GM23248 (cell line): ENCODE data around the gene OR2J2. TPM values are rescaled to one million over a fixed set of nuclear protein-coding genes. Genes with fewer than 3 reads are reported as not detected.
"Not testable (repeated sequence)": the region's sequence is repeated elsewhere in the genome, so short reads cannot be mapped to it uniquely, and the experiment has no call there.

Source experiments
- DNase-seq: peaks from one replicate; pipeline ENCODE4 v3.0.0-alpha.2; 2015
- H2AFZ ChIP-seq: fragments of 200-600 bp; sonication (generic); 2 replicates; pipeline ENCODE4 v1.6.1; 2016; ENCODE audit warnings: antibody characterized with exemption
- H3F3A ChIP-seq: fragments of 200-600 bp; sonication (generic); 2 replicates; pipeline ENCODE4 v1.6.1; 2016; ENCODE audit warnings: mild to moderate bottlenecking, antibody characterized with exemption, mixed run types; ENCODE audit not compliant: insufficient read depth
- H3K27ac ChIP-seq: fragments of 200-600 bp; sonication (generic); 2 replicates; pipeline ENCODE4 v1.5.1; 2016; ENCODE audit warnings: mild to moderate bottlenecking
- H3K27me3 ChIP-seq: fragments of 200-600 bp; sonication (generic); replicated peaks from 2 replicates; pipeline ENCODE4 v1.6.1; 2016; ENCODE audit warnings: mild to moderate bottlenecking; ENCODE audit not compliant: insufficient read depth
- H3K36me3 ChIP-seq: fragments of 200-600 bp; sonication (generic); 2 replicates; pipeline ENCODE4 v1.6.1; 2016; ENCODE audit warnings: low read depth, mild to moderate bottlenecking
- H3K4me1 ChIP-seq: fragments of 200-600 bp; sonication (generic); 2 replicates; pipeline ENCODE4 v1.6.1; 2016; ENCODE audit warnings: mild to moderate bottlenecking; ENCODE audit not compliant: insufficient read depth
- H3K4me2 ChIP-seq: fragments of 200-600 bp; sonication (generic); one replicate; pipeline ENCODE4 v1.6.1; 2016; ENCODE audit warnings: mild to moderate bottlenecking; ENCODE audit not compliant: unreplicated experiment
- H3K4me3 ChIP-seq: fragments of 200-600 bp; sonication (generic); 2 replicates; pipeline ENCODE4 v1.5.1; 2016; ENCODE audit warnings: mild to moderate bottlenecking
- H3K79me2 ChIP-seq: fragments of 200-600 bp; sonication (generic); 2 replicates; pipeline ENCODE4 v1.6.1; 2016; ENCODE audit warnings: mild to moderate bottlenecking; ENCODE audit not compliant: insufficient read depth
- H3K9ac ChIP-seq: fragments of 200-600 bp; sonication (generic); 2 replicates; pipeline ENCODE4 v1.6.1; 2016; ENCODE audit warnings: mild to moderate bottlenecking
- H3K9me2 ChIP-seq: fragments of 200-600 bp; sonication (generic); 2 replicates; pipeline ENCODE4 v1.6.1; 2016; ENCODE audit warnings: mixed run types, mild to moderate bottlenecking, moderate library complexity; ENCODE audit not compliant: insufficient read depth
- H3K9me3 ChIP-seq: fragments of 200-600 bp; sonication (generic); one replicate; pipeline ENCODE4 v1.6.1; 2017; ENCODE audit warnings: low read depth
- H4K20me1 ChIP-seq: fragments of 200-600 bp; sonication (generic); 2 replicates; pipeline ENCODE4 v1.6.0; 2016; ENCODE audit not compliant: insufficient read depth
- EZH2 ChIP-seq: fragments of 200-600 bp; sonication (generic); IDR thresholded peaks from 2 replicates; pipeline ENCODE4 v1.6.1; 2018; ENCODE audit warnings: antibody characterized with exemption, mild to moderate bottlenecking; ENCODE audit not compliant: insufficient read depth, poor library complexity, severe bottlenecking
- EZH2phosphoT487 ChIP-seq: fragments of 200-600 bp; sonication (generic); IDR thresholded peaks from 2 replicates; pipeline ENCODE4 v1.6.1; 2018; ENCODE audit warnings: antibody characterized with exemption, moderate library complexity, mild to moderate bottlenecking, low read depth; ENCODE audit not compliant: insufficient read depth
- WGBS, 2 experiments: methylation state at CpG; one replicate each; pipeline ENCODE4 v1.1.6; 2015 to 2017; ENCODE audit warnings: low lambda C conversion rate in 2 of 2, low coverage in 1 of 2; ENCODE audit errors: missing lambda C conversion rate in 2 of 2; 5-methylcytosine and 5-hydroxymethylcytosine counted together
- in situ Hi-C: fragments of 300-500 bp; cut with MboI; formaldehyde crosslinking; loops from 2 replicates; pipeline ENCODE4 v1.15.0; 2020
- polyA plus RNA-seq: library from polyadenylated mRNA; unstranded; fragments of >200 nt; fragmentation: Nextera tagmentation; extraction: Ambion mirVana; gene quantifications from 2 replicates; pipeline ENCODE4 v1.2.1, GENCODE V29; 2016
- total RNA-seq: library from RNA; depleted of rRNA; stranded (reverse); fragments of >200 nt; shearing (Covaris generic); gene quantifications from 2 replicates; pipeline ENCODE4 v1.2.3, GENCODE V29; 2014

The OR2J2 gene
- total and polyA plus RNA-seq, 2 experiments from 2014 or later, result not detected

GRCh38 chr6:29137724-29138123, 33.0 kb upstream of the OR2J2 start:
- Histone ChIP-seq H3K27ac (no peak overlapping the region), H3K4me1 (no peaks in the 10 kb centered on the region), H2AFZ (no peak overlapping the region), H3F3A (no peaks in the 10 kb centered on the region), H3K9ac (no peak overlapping the region), H3K4me2 (no peak overlapping the region), H3K36me3 (no peaks in the 10 kb centered on the region), H3K9me2 (no peaks in the 10 kb centered on the region), H3K9me3 (no peaks in the 10 kb centered on the region), H4K20me1 (no peaks in the 10 kb centered on the region), H3K79me2 (no peaks in the 10 kb centered on the region), H3K4me3 (no peak overlapping the region), H3K27me3 (no peaks in the 10 kb centered on the region)
- 35 to 46% methylated on average over 4 of the region's 4 CpGs for WGBS, 2 experiments
- TF ChIP-seq EZH2phosphoT487 (no peak), EZH2 (no peak)
- in situ Hi-C loops, result no loop called here
- DNase-seq, result no peak

GRCh38 chr6:29141606-29142005, 29.1 kb upstream of the OR2J2 start:
- no peak overlapping the region for H3K27ac ChIP-seq
- H3K4me2 ChIP-seq, result no peak overlapping the region
- H3K27me3 ChIP-seq, result no peaks in the 10 kb centered on the region
- no peaks in the 10 kb centered on the region for H3K9me3 ChIP-seq
- in situ Hi-C loops, result no loop called here
- no peaks in the 10 kb centered on the region for H3K4me1 ChIP-seq
- no peak overlapping the region for H2AFZ ChIP-seq
- DNase-seq, result no peak
- no peaks in the 10 kb centered on the region for H3K79me2 ChIP-seq
- no peaks in the 10 kb centered on the region for H3K36me3 ChIP-seq
- no peaks in the 10 kb centered on the region for H3K9me2 ChIP-seq
- H3F3A ChIP-seq, result no peaks in the 10 kb centered on the region
- H4K20me1 ChIP-seq, result no peaks in the 10 kb centered on the region
- no peak for TF ChIP-seq EZH2phosphoT487
- no peak for TF ChIP-seq EZH2
- WGBS, 2 experiments, result 59 to 67% methylated on average over 1 of the region's 1 CpG
- H3K4me3 ChIP-seq, result no peak overlapping the region
- no peak overlapping the region for H3K9ac ChIP-seq

- H3K9me2 ChIP-seq, result no peaks in the 10 kb centered on the region
- in situ Hi-C loops, result no loop called here
- DNase-seq, result no peak
- H3K79me2 ChIP-seq, result no peaks in the 10 kb centered on the region
- no peaks in the 10 kb centered on the region for H3K36me3 ChIP-seq
- H2AFZ ChIP-seq, result no peak overlapping the region
- H3F3A ChIP-seq, result no peaks in the 10 kb centered on the region
- H3K27ac ChIP-seq, result no peak overlapping the region
- H3K9me3 ChIP-seq, result no peaks in the 10 kb centered on the region
- H3K4me1 ChIP-seq, result no peaks in the 10 kb centered on the region
- H3K27me3 ChIP-seq, result no peaks in the 10 kb centered on the region
- H3K4me2 ChIP-seq, result no peak overlapping the region
- no peaks in the 10 kb centered on the region for H4K20me1 ChIP-seq
- H3K9ac ChIP-seq, result no peak overlapping the region
- no peak for TF ChIP-seq EZH2phosphoT487
- no peak for TF ChIP-seq EZH2
- no peak overlapping the region for H3K4me3 ChIP-seq
These were observed 28.4 kb upstream of the OR2J2 start for GRCh38 chr6:29142309-29142708.

- 0 to 2% methylated on average over 2 of the region's 2 CpGs for WGBS, 2 experiments
- H3K27me3 ChIP-seq, result no peaks in the 10 kb centered on the region
- no peaks in the 10 kb centered on the region for H3F3A ChIP-seq
- no peaks in the 10 kb centered on the region for H4K20me1 ChIP-seq
- in situ Hi-C loops, result no loop called here
- no peaks in the 10 kb centered on the region for H3K79me2 ChIP-seq
- H3K9me2 ChIP-seq, result no peaks in the 10 kb centered on the region
- no peak overlapping the region for H2AFZ ChIP-seq
- H3K9ac ChIP-seq, result no peak overlapping the region
- no peak for TF ChIP-seq EZH2phosphoT487
- TF ChIP-seq EZH2, result no peak
- no peaks in the 10 kb centered on the region for H3K36me3 ChIP-seq
- H3K4me1 ChIP-seq, result no peaks in the 10 kb centered on the region
- H3K4me3 ChIP-seq, result no peak overlapping the region
- no peak overlapping the region for H3K4me2 ChIP-seq
- H3K27ac ChIP-seq, result no peak overlapping the region
- H3K9me3 ChIP-seq, result no peaks in the 10 kb centered on the region
- peak; percentile 0 for DNase-seq
These were observed 24.5 kb upstream of the OR2J2 start for GRCh38 chr6:29146179-29146578.

GRCh38 chr6:29147074-29147473, 23.6 kb upstream of the OR2J2 start:
- no peaks in the 10 kb centered on the region for H3K79me2 ChIP-seq
- H2AFZ ChIP-seq, result no peak overlapping the region
- no peaks in the 10 kb centered on the region for H3K36me3 ChIP-seq
- H3K9me2 ChIP-seq, result no peaks in the 10 kb centered on the region
- H3K4me2 ChIP-seq, result no peak overlapping the region
- H3K27me3 ChIP-seq, result no peaks in the 10 kb centered on the region
- no peak for TF ChIP-seq EZH2phosphoT487
- no peak for TF ChIP-seq EZH2
- H3F3A ChIP-seq, result no peaks in the 10 kb centered on the region
- no peak overlapping the region for H3K9ac ChIP-seq
- no peaks in the 10 kb centered on the region for H4K20me1 ChIP-seq
- no peaks in the 10 kb centered on the region for H3K4me1 ChIP-seq
- no peaks in the 10 kb centered on the region for H3K9me3 ChIP-seq
- WGBS, 2 experiments, result 44 to 47% methylated on average over 3 of the region's 3 CpGs
- in situ Hi-C loops, result no loop called here
- no peak for DNase-seq
- H3K4me3 ChIP-seq, result no peak overlapping the region
- H3K27ac ChIP-seq, result no peak overlapping the region

- H3K4me3 ChIP-seq, H3K27ac ChIP-seq, DNase-seq, H2AFZ ChIP-seq, in situ Hi-C loops, H3K9me3 ChIP-seq, H4K20me1 ChIP-seq, H3K36me3 ChIP-seq, H3F3A ChIP-seq, H3K4me1 ChIP-seq, H3K9ac ChIP-seq, H3K79me2 ChIP-seq, H3K27me3 ChIP-seq, H3K9me2 ChIP-seq, H3K4me2 ChIP-seq: not testable (repeated sequence)
- WGBS, 2 experiments, result 21 to 22% methylated on average over 3 of the region's 3 CpGs
These were observed 21.3 kb upstream of the OR2J2 start for GRCh38 chr6:29149444-29149843.
